Prostate gland (tissue), 2 donors: Measurements from ENCODE around the gene ARMC9.

Experiments
- CTCF ChIP-seq, 4 experiments: fragments of 200-600 bp in 2 of 4; fragments of 450-650 bp in 2 of 4; sonication (generic) in 2 of 4; IDR thresholded peaks; 1 replicate in 3 of 4; 2 replicates in 1 of 4; pipeline ENCODE4 v1.5.1; 2016 to 2019; ENCODE audit warnings: antibody characterized with exemption in 4 of 4, mild to moderate bottlenecking in 2 of 4, moderate library complexity in 2 of 4
- POLR2AphosphoS5 ChIP-seq: sonication (generic); formaldehyde crosslinking; IDR thresholded peaks from one replicate; pipeline ENCODE4 v1.6.1; 2017; ENCODE audit warnings: antibody characterized with exemption

DNA sequence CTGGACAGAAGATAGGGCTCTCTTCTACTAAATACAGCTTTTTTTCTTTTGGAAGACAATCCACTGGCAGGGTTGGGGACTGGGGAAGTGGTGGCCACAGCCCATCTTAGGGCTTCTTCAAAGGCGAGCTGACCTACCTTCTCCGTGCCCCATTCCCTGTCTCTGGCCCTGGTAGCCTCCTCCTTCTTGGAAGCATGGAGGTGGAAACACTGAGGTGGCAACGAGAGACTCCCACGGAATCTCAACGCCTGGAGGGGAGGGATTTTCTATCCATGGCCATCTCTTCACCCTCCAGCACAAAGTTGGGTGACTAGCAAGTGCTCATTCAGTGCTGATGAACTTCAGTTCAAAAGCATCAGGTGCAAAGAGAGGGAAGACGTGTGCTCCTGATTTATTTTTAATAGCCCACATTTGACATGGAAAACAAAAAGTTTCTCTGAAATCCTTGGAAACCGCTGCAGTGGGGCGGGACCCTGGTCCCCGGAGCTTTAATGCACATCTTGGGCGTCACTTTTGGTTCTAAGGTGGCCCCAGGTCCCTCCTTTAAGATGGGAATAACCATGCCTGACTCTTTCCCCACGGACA, 633 bp upstream of the ARMC9 start:
- TF ChIP-seq CTCF (IDR thresholded peaks at IDR 0.05) (no peak), POLR2AphosphoS5 (no peak)
